Hepatocyte (in vitro differentiated cells): ENCODE data around the gene APAF1.

ENCODE experiments used
- CTCF ChIP-seq: fragments of 200-600 bp; sonication (generic); IDR thresholded peaks from 2 replicates; pipeline ENCODE4 v1.5.1; 2016; ENCODE audit warnings: antibody characterized with exemption, mild to moderate bottlenecking; ENCODE audit not compliant: poor library complexity
- EZH2 ChIP-seq: fragments of 200-600 bp; sonication (generic); IDR thresholded peaks from 2 replicates; pipeline ENCODE4 v1.6.1; 2016; ENCODE audit warnings: antibody characterized with exemption, mild to moderate bottlenecking, borderline replicate concordance
- EZH2phosphoT487 ChIP-seq: fragments of 200-600 bp; sonication (generic); IDR thresholded peaks from one replicate; pipeline ENCODE4 v1.6.1; 2018; ENCODE audit warnings: antibody characterized with exemption, mild to moderate bottlenecking, low read depth, moderate library complexity; ENCODE audit not compliant: unreplicated experiment, severe bottlenecking

GRCh38 chr12:98751580-98752115 lies 106.6 kb downstream of the APAF1 start:
- TF ChIP-seq EZH2 (no peak), CTCF (no peak), EZH2phosphoT487 (no peak)
